Ovary (tissue), 9 donors: ENCODE measurements around the gene MOXD1. TPM values are rescaled to one million over a fixed set of nuclear protein-coding genes. Genes with fewer than 3 reads are reported as not detected.

ENCODE experiments used
- DNase-seq, 5 donors: peaks; one replicate each; pipeline ENCODE4 v3.0.0-alpha.2; 2019 to 2020
- H3K27ac ChIP-seq, 2 donors: fragments of 200-600 bp; one replicate each; pipeline versions ENCODE4 v1.5.1 to v1.8.0; 2019 to 2022
- H3K27me3 ChIP-seq: fragments of 200-600 bp; one replicate; pipeline ENCODE4 v1.8.0; 2022
- H3K36me3 ChIP-seq: fragments of 200-600 bp; sonication (generic); one replicate; pipeline ENCODE4 v1.5.1; 2019
- H3K4me1 ChIP-seq: one replicate; pipeline ENCODE4 v1.8.1; 2013; ENCODE audit warnings: mild to moderate bottlenecking, moderate library complexity; ENCODE audit not compliant: insufficient read depth
- H3K4me3 ChIP-seq: fragments of 200-600 bp; sonication (generic); one replicate; pipeline ENCODE4 v1.5.1; 2017
- H3K9me3 ChIP-seq, 2 donors: fragments of 200-600 bp in 1 of 2; sonication (generic) in 1 of 2; one replicate each; pipeline versions ENCODE4 v1.5.1 to v1.8.1; 2013 to 2019; ENCODE audit warnings: mild to moderate bottlenecking in 1 of 2, moderate library complexity in 1 of 2
- CTCF ChIP-seq, 3 donors: fragments of 450-650 bp in 2 of 3; fragments of 200-600 bp in 1 of 3; IDR thresholded peaks; one replicate each; pipeline versions ENCODE4 v1.5.1 to v1.8.0; 2016 to 2022; ENCODE audit warnings: antibody characterized with exemption in 3 of 3, mild to moderate bottlenecking in 1 of 3
- EP300 ChIP-seq: sonication (generic); formaldehyde crosslinking; IDR thresholded peaks from one replicate; pipeline ENCODE4 v1.6.1; 2017; ENCODE audit warnings: antibody characterized with exemption
- POLR2A ChIP-seq: fragments of 450-650 bp; IDR thresholded peaks from one replicate; pipeline ENCODE4 v1.6.1; 2017; ENCODE audit warnings: antibody characterized with exemption, mild to moderate bottlenecking, moderate library complexity
- WGBS, 3 donors: extraction: QIAGEN DNeasy Blood & Tissue Kit in 1 of 3; methylation state at CpG; one replicate each; pipeline versions ENCODE4 v1.1.5 to v1.1.7; 2013 to 2017; 5-methylcytosine and 5-hydroxymethylcytosine counted together
- intact Hi-C, 4 donors: fragments of 100-400 bp; cut with DNase I; formaldehyde crosslinking; loops; one replicate each; pipeline versions ENCODE4 v1.11.0 to v1.15.1; 2022 to 2023
- polyA plus RNA-seq, 2 donors: library from polyadenylated mRNA; stranded (reverse); fragments of 200-250 nt in 1 of 2; fragments of 350-450 nt in 1 of 2; fragmentation: Illumina TruSeq in 1 of 2; extraction: RNeasy Lipid Tissue Mini Kit (QIAGEN cat#74804) in 1 of 2; gene quantifications; one replicate each; pipeline ENCODE4 v1.2.3, GENCODE V29; 2013 to 2014
- total RNA-seq, 7 donors: library from RNA; depleted of rRNA in 2 of 7; stranded (reverse); fragments of >200 nt in 2 of 7; fragmentation: NEBNext Ultra II Directional in 3 of 7; extraction: Animal tissue kit (Norgen Biotek cat#: 25700) in 3 of 7; gene quantifications; one replicate each; pipeline versions ENCODE4 v1.1.0 to v1.2.4, GENCODE V29; 2016 to 2023
- donor health status: DM: no; HTN: no; CAD: no; lungs with moderate emphysema.
- donor health status: DM: no; HTN: no; CAD: no.
- donor health status: Bipolar disorder and iron deficiency.
- donor health status: DM: yes; HTN: yes; CAD: no.
- donor health status: DM: no; HTN: no; CAD: no.
- donor health status: DM: yes; HTN: yes; CAD: no.

MOXD1 gene
- total and polyA plus RNA-seq, 9 donors: 0.31 to 4.2 (median 0.77) TPM

DNA sequence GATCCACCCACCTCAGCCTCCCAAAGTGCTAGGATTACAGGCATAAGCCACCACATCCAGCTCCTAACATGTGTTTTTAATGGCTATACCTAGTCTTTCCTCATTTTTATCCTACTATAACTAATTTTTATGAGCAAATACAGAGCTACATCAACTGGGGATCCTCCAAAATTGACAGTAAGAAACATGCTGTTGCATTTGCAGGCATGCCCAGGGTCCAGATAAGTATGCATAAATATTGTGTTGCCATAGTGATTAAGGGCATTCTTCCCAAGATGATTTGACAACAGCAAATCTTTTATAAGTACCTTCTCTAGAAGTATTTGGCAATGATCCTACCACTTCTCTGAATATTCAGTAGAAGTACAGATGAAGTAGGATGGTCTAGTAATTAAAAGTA is 41.9 kb upstream of the MOXD1 start:
- H3K36me3 ChIP-seq: no peaks in the 10 kb centered on the region
- H3K4me1 ChIP-seq: no peaks in the 10 kb centered on the region
- no peak for DNase-seq
- no peak overlapping the region for H3K4me3 ChIP-seq
- H3K27me3 ChIP-seq: no peaks in the 10 kb centered on the region
- H3K27ac ChIP-seq: no peak overlapping the region
- intact Hi-C loops: no loop called here
- H3K9me3 ChIP-seq: no peaks in the 10 kb centered on the region
- TF ChIP-seq POLR2A (no peak), CTCF (IDR thresholded peaks at IDR 0.05) (no peak), EP300 (no peak)

DNA sequence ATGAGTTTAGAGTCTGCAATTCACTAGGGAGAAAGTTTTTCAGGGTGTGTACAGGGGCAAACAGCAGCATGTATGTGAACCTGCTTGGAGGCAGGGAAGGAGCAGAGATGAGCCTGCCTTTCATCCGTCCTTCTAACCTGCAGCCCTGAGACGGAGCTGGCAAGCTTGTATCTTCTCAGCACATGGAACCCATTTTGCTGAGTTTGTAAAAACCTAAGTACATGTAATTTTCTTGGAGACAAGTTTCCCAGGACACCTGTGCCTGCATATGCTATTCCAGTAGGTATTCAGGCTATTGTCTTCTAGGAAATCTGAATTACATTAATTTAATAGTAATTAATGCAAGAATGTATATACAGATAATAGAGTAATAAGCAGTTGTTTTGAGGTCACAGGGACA is 28.8 kb upstream of the MOXD1 start:
- no peaks in the 10 kb centered on the region for H3K27me3 ChIP-seq
- intact Hi-C loops: no loop called here
- no peaks in the 10 kb centered on the region for H3K36me3 ChIP-seq
- TF ChIP-seq POLR2A: no peak
- TF ChIP-seq EP300: no peak
- TF ChIP-seq CTCF (IDR thresholded peaks at IDR 0.05): no peak
- H3K9me3 ChIP-seq: peaks cover 0 to 4% of the 10 kb centered on the region in 2 donors
- no peak overlapping the region for H3K27ac ChIP-seq
- 58 to 77% (median 66%) methylated on average over 2 of the region's 2 CpGs for WGBS, 3 donors
- no peak for DNase-seq
- no peaks in the 10 kb centered on the region for H3K4me1 ChIP-seq
- no peak overlapping the region for H3K4me3 ChIP-seq

GRCh38 chr6:132425176-132425575 is 23.9 kb upstream of the MOXD1 start:
- DNase-seq: no peak
- Histone ChIP-seq H3K27ac (no peak overlapping the region), H3K27me3 (no peaks in the 10 kb centered on the region), H3K4me1 (no peaks in the 10 kb centered on the region), H3K4me3 (no peak overlapping the region), H3K9me3 (peaks cover 0 to 4% of the 10 kb centered on the region in 2 donors), H3K36me3 (no peaks in the 10 kb centered on the region)
- intact Hi-C loops: no loop called here
- 54 to 76% (median 74%) methylated on average over 3 to 5 of the region's 5 CpGs for WGBS, 3 donors
- no peak for TF ChIP-seq EP300
- TF ChIP-seq CTCF (IDR thresholded peaks at IDR 0.05): no peak
- no peak for TF ChIP-seq POLR2A

GRCh38 chr6:132423839-132424238 is 22.6 kb upstream of the MOXD1 start:
- no peak overlapping the region for H3K27ac ChIP-seq
- no peaks in the 10 kb centered on the region for H3K27me3 ChIP-seq
- H3K4me3 ChIP-seq: no peak overlapping the region
- WGBS, 3 donors: 90 to 93% (median 93%) methylated on average over 3 of the region's 3 CpGs
- TF ChIP-seq EP300: no peak
- TF ChIP-seq POLR2A: no peak
- TF ChIP-seq CTCF (IDR thresholded peaks at IDR 0.05): no peak
- no peak for DNase-seq
- H3K9me3 ChIP-seq: peaks cover 0 to 4% of the 10 kb centered on the region in 2 donors
- no peaks in the 10 kb centered on the region for H3K36me3 ChIP-seq
- intact Hi-C loops: no loop called here
- no peaks in the 10 kb centered on the region for H3K4me1 ChIP-seq
